Myocyte (in vitro differentiated cells): ENCODE measurements around the gene SEMA3E. TPM values are rescaled to one million over a fixed set of nuclear protein-coding genes. Genes with fewer than 3 reads are reported as not detected.
"Not testable (repeated sequence)": the region's sequence is repeated elsewhere in the genome, so short reads cannot be mapped to it uniquely, and the experiment has no call there.

ENCODE experiments used
- DNase-seq: peaks from one replicate; pipeline ENCODE4 v3.0.0-alpha.2; 2012; ENCODE audit warnings: low read depth
- total RNA-seq: library from RNA; depleted of rRNA; stranded (reverse); fragments of >200 nt; gene quantifications from 2 replicates; pipeline ENCODE4 v1.2.3, GENCODE V29; 2014

SEMA3E gene
- total RNA-seq, 1 donor from 2014 or later, result 2.4 TPM

GRCh38 chr7:83487801-83488200 lies 161.1 kb downstream of the SEMA3E start:
- no peak for DNase-seq

- no peak for DNase-seq
These were observed 162.0 kb downstream of the SEMA3E start for GRCh38 chr7:83486957-83487356.

GRCh38 chr7:83486536-83486935 lies 162.4 kb downstream of the SEMA3E start:
- no peak for DNase-seq

- no peak for DNase-seq
These were observed 164.1 kb downstream of the SEMA3E start for GRCh38 chr7:83484826-83485225.

- no peak for DNase-seq
These were observed 164.7 kb downstream of the SEMA3E start for GRCh38 chr7:83484266-83484665.

GRCh38 chr7:83478616-83479015 lies 170.3 kb downstream of the SEMA3E start:
- no peak for DNase-seq

GRCh38 chr7:83476511-83477050 lies 172.4 kb downstream of the SEMA3E start:
- DNase-seq, result no peak

GRCh38 chr7:83475420-83475819 lies 173.5 kb downstream of the SEMA3E start:
- no peak for DNase-seq

- DNase-seq, result peak; percentile 42
These were observed 176.6 kb downstream of the SEMA3E start for GRCh38 chr7:83472376-83472775.

GRCh38 chr7:83469491-83469890 lies 179.4 kb downstream of the SEMA3E start:
- DNase-seq, result no peak

- DNase-seq, result no peak
These were observed 179.9 kb downstream of the SEMA3E start for GRCh38 chr7:83469076-83469475.

- DNase-seq, result peak; percentile 99
These were observed 180.6 kb downstream of the SEMA3E start for GRCh38 chr7:83468251-83468739.

GRCh38 chr7:83467493-83467892 lies 181.4 kb downstream of the SEMA3E start:
- no peak for DNase-seq

- no peak for DNase-seq
These were observed 182.0 kb downstream of the SEMA3E start for GRCh38 chr7:83466956-83467355.

GRCh38 chr7:83466187-83466923 lies 182.6 kb downstream of the SEMA3E start:
- DNase-seq, result no peak

- no peak for DNase-seq
These were observed 183.3 kb downstream of the SEMA3E start for GRCh38 chr7:83465643-83466042.

- not testable (repeated sequence) for DNase-seq
These were observed 187.1 kb downstream of the SEMA3E start for GRCh38 chr7:83461820-83462219.

GRCh38 chr7:83459930-83460653 lies 188.8 kb downstream of the SEMA3E start:
- DNase-seq, result not testable (repeated sequence)

- DNase-seq, result not testable (repeated sequence)
These were observed 189.6 kb downstream of the SEMA3E start for GRCh38 chr7:83459101-83459929.

GRCh38 chr7:83457022-83457892 lies 191.7 kb downstream of the SEMA3E start:
- no peak for DNase-seq
